Osteoblast (primary cell): Measurements from ENCODE around the gene IGF1R. TPM values are rescaled to one million over a fixed set of nuclear protein-coding genes. Genes with fewer than 3 reads are reported as not detected.

Experiments used
- DNase-seq: peaks from one replicate; pipeline ENCODE4 v3.0.0; 2011; ENCODE audit warnings: low spot score, mixed read lengths; ENCODE audit not compliant: insufficient read length; ENCODE audit errors: missing footprints
- H2AFZ ChIP-seq: 2 replicates; pipeline ENCODE4 v1.6.0; 2011; ENCODE audit warnings: mild to moderate bottlenecking, low read length
- H3K27ac ChIP-seq: 2 replicates; pipeline ENCODE4 v1.5.1; 2011; ENCODE audit warnings: mild to moderate bottlenecking, low read depth, low read length, moderate library complexity
- H3K27me3 ChIP-seq: 2 replicates; pipeline ENCODE4 v1.6.0; 2012; ENCODE audit warnings: mild to moderate bottlenecking, control low read depth, inconsistent platforms, low read length, moderate library complexity; ENCODE audit not compliant: insufficient read depth
- H3K36me3 ChIP-seq: 2 replicates; pipeline ENCODE4 v1.5.1; 2011; ENCODE audit warnings: mild to moderate bottlenecking, low read length, control low read depth, moderate library complexity; ENCODE audit not compliant: insufficient read depth
- H3K4me1 ChIP-seq: 2 replicates; pipeline ENCODE4 v1.5.1; 2011; ENCODE audit warnings: mild to moderate bottlenecking, low read length, control low read depth, moderate library complexity; ENCODE audit not compliant: insufficient read depth
- H3K4me2 ChIP-seq: 2 replicates; pipeline ENCODE4 v1.6.0; 2011; ENCODE audit warnings: mild to moderate bottlenecking, low read length; ENCODE audit not compliant: insufficient read depth
- H3K4me3 ChIP-seq: fragments of 200-600 bp; sonication (generic); 3 replicates; pipeline ENCODE4 v1.5.1; 2012; ENCODE audit warnings: mild to moderate bottlenecking, low read length, inconsistent platforms; ENCODE audit not compliant: insufficient read depth
- H3K79me2 ChIP-seq: 2 replicates; pipeline ENCODE4 v1.6.0; 2012; ENCODE audit warnings: mild to moderate bottlenecking, low read length, control low read depth, inconsistent platforms; ENCODE audit not compliant: insufficient read depth
- H3K9me3 ChIP-seq: 2 replicates; pipeline ENCODE4 v1.5.1; 2011; ENCODE audit warnings: low read depth, low read length, control low read depth
- H4K20me1 ChIP-seq: 2 replicates; pipeline ENCODE4 v1.6.0; 2012; ENCODE audit warnings: mild to moderate bottlenecking, low read length, control low read depth; ENCODE audit not compliant: insufficient read depth
- total RNA-seq: library from RNA; depleted of rRNA; stranded (reverse); fragments of >200 nt; gene quantifications from 2 replicates; pipeline ENCODE4 v1.2.3, GENCODE V29; 2012
- TF ChIP-seq, protein P1 (sequence below): IDR thresholded peaks from 2 replicates; pipeline ENCODE4 v1.5.1; 2011; ENCODE audit warnings: mild to moderate bottlenecking, low read depth, low read length, moderate library complexity; ENCODE audit errors: extremely low read depth

Gene IGF1R
- total RNA-seq, 1 donor = 18.8 TPM

DNA sequence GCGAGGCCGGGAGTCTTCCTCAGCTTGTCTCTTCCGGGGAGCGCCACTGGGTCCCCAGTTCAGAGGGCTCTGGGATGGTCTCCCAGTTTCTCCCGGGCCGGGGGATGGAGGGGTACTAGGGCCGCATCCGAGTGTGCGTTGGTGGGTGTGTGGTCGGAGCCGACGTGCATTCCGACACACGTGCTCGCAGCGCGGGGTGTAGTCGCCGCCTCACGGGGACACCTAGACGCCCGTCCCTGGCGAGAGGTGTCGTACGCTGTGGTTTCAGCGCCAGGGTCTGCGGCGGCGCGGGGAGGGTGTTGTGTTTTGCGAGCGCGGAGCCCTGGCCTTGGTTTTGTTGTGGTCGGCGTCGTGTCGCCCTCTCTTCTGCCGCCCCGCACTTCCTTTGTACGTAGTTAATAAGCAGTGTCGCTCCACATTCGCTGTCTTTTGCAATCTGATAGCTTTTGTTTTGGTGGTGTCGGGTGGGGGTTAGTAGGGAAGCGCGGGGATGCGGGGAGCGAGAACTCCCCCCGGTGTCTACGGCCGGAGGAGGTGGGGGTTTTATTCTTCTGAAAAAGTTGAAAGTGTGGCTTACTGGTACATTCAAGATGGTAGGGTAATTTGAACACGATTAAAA lies 2.2 kb downstream of the IGF1R start:
- TF ChIP-seq, protein P1, sequence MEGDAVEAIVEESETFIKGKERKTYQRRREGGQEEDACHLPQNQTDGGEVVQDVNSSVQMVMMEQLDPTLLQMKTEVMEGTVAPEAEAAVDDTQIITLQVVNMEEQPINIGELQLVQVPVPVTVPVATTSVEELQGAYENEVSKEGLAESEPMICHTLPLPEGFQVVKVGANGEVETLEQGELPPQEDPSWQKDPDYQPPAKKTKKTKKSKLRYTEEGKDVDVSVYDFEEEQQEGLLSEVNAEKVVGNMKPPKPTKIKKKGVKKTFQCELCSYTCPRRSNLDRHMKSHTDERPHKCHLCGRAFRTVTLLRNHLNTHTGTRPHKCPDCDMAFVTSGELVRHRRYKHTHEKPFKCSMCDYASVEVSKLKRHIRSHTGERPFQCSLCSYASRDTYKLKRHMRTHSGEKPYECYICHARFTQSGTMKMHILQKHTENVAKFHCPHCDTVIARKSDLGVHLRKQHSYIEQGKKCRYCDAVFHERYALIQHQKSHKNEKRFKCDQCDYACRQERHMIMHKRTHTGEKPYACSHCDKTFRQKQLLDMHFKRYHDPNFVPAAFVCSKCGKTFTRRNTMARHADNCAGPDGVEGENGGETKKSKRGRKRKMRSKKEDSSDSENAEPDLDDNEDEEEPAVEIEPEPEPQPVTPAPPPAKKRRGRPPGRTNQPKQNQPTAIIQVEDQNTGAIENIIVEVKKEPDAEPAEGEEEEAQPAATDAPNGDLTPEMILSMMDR = no peak
- H2AFZ ChIP-seq = peak overlapping the region; percentile 79
- H3K4me3 ChIP-seq = peak overlapping the region; percentile 85
- peaks cover 60% of the 10 kb centered on the region for H3K79me2 ChIP-seq
- H4K20me1 ChIP-seq = peaks cover 40% of the 10 kb centered on the region
- H3K36me3 ChIP-seq = no peaks in the 10 kb centered on the region
- H3K9me3 ChIP-seq = no peaks in the 10 kb centered on the region
- peaks cover 20% of the 10 kb centered on the region for H3K27me3 ChIP-seq
- DNase-seq = no peak
- peak overlapping the region; percentile 87 for H3K4me2 ChIP-seq
- peaks cover 17% of the 10 kb centered on the region for H3K4me1 ChIP-seq
- H3K27ac ChIP-seq = peak overlapping the region; percentile 37

DNA sequence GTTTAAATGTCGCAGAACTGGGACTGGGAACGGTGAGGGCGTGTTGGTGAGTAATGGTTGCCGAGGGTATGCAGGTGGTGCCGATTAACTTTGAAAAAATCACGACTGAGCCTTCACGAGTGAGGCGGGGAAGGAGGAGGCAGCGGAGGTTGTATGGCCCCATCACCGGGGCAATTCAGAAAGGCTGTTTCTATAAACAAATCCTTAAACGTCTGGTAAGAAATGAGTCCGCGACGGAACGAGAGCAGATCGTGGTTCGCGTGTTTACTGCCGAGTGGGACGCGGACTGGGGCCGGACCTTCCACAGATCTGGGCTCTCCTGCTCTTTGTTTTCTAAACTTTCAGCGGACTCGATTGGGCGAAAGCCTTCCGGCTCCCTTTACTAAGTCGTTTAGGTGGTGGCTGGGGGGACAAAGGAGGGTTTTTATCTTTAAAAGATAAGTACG lies 2.7 kb downstream of the IGF1R start:
- Histone ChIP-seq H3K27ac (peak overlapping the region; percentile 37), H2AFZ (peak overlapping the region; percentile 79), H3K4me3 (peak overlapping the region; percentile 85), H3K9me3 (no peaks in the 10 kb centered on the region), H3K79me2 (peaks cover 66% of the 10 kb centered on the region), H3K4me2 (peak overlapping the region; percentile 87), H3K36me3 (no peaks in the 10 kb centered on the region), H4K20me1 (peaks cover 40% of the 10 kb centered on the region), H3K4me1 (peaks cover 17% of the 10 kb centered on the region), H3K27me3 (peaks cover 16% of the 10 kb centered on the region)
- peak; percentile 88 for DNase-seq
- TF ChIP-seq, protein P1 = no peak

DNA sequence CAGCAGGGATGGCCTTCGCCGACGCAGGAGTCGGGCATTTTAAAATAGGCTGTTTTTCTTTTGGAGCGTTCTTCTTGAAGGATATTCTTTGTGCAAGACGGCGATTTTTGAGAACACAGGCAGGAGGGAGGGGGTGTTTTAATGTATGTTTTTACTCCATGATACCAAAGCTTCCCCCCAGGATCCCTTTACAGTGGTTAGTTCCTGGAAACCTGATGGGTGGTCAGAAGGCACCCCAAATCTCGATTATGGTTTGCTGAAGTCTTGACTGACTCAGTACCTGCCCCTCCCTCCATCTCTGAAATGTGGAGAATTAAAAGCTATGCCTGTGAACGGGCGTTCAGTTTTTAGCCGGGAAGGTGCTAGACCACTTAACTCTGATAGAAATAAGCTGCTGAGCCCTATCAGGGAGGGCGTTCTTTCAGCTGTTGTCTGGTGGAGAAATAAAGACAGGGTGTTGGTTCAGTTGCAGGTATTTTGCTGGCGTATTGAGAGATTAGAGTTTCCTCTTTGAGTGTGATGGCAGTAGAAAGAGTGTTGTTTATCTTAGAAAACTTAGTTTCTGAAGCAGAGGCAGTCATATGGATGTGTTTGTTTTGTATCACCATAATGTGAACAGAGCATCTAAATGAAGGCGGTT lies 3.4 kb downstream of the IGF1R start:
- H4K20me1 ChIP-seq = peaks cover 40% of the 10 kb centered on the region
- peaks cover 72% of the 10 kb centered on the region for H3K79me2 ChIP-seq
- H3K4me3 ChIP-seq = peak overlapping the region; percentile 85
- H3K36me3 ChIP-seq = no peaks in the 10 kb centered on the region
- DNase-seq = no peak
- TF ChIP-seq, protein P1 = no peak
- peak overlapping the region; percentile 79 for H2AFZ ChIP-seq
- H3K4me1 ChIP-seq = peaks cover 15% of the 10 kb centered on the region
- peak overlapping the region; percentile 87 for H3K4me2 ChIP-seq
- H3K9me3 ChIP-seq = no peaks in the 10 kb centered on the region
- peaks cover 9% of the 10 kb centered on the region for H3K27me3 ChIP-seq
- H3K27ac ChIP-seq = no peak overlapping the region

DNA sequence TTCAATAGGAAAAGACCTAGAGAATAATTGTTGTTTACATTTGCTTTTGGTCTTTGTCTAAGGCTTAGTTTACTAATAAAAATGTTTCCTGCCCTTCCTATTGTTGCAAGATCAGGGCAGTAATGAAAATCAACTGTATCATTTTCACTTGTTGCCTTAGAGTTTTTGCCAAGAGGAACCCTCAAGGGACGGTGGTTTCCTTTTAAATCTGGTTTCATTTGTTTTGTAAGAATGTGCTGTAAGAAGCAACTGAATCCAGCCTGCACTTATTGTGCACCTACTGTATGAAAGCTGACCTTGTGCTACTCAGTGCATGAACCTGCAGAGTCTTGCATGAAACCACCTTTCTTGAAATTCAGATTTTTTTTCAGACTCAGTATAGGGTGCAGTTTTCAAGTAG lies 5.3 kb downstream of the IGF1R start:
- peaks cover 23% of the 10 kb centered on the region for H3K4me1 ChIP-seq
- no peak overlapping the region for H2AFZ ChIP-seq
- H3K27me3 ChIP-seq = peaks cover 3% of the 10 kb centered on the region
- no peak for DNase-seq
- peaks cover 57% of the 10 kb centered on the region for H4K20me1 ChIP-seq
- peak overlapping the region; percentile 2 for H3K4me2 ChIP-seq
- no peaks in the 10 kb centered on the region for H3K9me3 ChIP-seq
- no peak overlapping the region for H3K27ac ChIP-seq
- TF ChIP-seq, protein P1 = no peak
- no peak overlapping the region for H3K4me3 ChIP-seq
- peaks cover 92% of the 10 kb centered on the region for H3K79me2 ChIP-seq
- H3K36me3 ChIP-seq = no peaks in the 10 kb centered on the region
